GM12874 (cell line): Measurements from ENCODE around the gene FAM83D.

Experiments used
- TF ChIP-seq, protein P1 (sequence below): IDR thresholded peaks from 2 replicates; pipeline ENCODE4 v1.5.1; 2011; ENCODE audit warnings: low read depth, mild to moderate bottlenecking, control low read depth, low read length, moderate library complexity; ENCODE audit not compliant: insufficient read depth

The FAM83D gene

DNA sequence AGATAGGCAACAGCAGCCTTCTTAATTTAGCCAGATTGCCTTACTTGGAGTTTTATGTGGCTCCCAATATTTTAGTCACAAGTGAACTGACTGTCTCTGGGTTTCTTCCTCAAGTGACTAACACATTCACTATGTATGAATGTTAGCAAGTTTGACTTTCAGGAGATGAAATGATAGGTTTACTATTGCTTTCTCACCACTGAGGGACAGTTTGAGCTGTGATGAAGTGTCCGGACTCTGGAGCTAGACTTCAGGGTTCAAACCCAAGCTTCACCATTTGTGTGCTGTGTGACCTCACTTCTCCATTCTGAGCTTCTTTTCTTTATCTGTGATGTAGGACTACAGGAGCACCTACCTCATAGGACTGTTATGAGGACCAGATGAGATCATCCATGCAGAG is 44.1 kb downstream of the FAM83D start:
- TF ChIP-seq, protein P1, sequence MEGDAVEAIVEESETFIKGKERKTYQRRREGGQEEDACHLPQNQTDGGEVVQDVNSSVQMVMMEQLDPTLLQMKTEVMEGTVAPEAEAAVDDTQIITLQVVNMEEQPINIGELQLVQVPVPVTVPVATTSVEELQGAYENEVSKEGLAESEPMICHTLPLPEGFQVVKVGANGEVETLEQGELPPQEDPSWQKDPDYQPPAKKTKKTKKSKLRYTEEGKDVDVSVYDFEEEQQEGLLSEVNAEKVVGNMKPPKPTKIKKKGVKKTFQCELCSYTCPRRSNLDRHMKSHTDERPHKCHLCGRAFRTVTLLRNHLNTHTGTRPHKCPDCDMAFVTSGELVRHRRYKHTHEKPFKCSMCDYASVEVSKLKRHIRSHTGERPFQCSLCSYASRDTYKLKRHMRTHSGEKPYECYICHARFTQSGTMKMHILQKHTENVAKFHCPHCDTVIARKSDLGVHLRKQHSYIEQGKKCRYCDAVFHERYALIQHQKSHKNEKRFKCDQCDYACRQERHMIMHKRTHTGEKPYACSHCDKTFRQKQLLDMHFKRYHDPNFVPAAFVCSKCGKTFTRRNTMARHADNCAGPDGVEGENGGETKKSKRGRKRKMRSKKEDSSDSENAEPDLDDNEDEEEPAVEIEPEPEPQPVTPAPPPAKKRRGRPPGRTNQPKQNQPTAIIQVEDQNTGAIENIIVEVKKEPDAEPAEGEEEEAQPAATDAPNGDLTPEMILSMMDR, result no peak

DNA sequence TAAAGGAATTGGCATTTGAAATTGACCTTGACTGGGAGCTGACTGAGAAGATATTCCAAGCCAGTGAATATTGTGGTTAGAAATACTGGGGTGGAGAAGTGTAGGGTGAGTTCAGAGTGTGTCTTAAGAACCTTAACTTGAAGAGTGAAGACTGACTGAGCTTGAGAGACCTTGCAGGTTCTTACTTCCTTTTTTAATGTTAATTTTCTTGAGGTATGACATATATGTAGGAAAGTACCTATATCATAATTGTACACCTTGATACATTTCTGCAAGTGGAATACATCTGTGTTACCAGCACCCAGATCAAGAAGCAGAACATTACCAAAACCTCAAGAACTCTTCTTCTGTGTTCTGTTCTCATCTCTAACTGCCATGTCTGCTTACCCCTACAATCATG is 46.9 kb downstream of the FAM83D start:
- TF ChIP-seq, protein P1, result no peak

DNA sequence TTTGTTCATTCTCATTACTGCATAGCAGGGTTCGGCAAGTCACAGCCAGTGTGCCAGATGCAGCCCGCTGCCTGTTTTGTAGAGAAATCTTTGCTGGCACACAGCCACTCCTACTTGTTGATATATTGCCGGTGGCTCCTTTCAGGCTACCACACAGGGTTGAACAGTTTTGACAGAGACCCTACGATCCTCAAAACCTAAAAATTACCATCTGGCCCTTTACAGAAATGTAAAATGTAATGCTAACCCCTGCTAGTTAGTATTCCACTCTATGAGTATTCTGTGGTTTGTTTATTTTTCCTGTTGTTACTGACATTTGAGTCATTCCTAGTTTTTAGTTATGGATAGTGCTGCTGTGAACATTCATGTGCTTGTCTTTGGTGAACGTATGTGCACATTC is 47.4 kb downstream of the FAM83D start:
- TF ChIP-seq, protein P1, result no peak

DNA sequence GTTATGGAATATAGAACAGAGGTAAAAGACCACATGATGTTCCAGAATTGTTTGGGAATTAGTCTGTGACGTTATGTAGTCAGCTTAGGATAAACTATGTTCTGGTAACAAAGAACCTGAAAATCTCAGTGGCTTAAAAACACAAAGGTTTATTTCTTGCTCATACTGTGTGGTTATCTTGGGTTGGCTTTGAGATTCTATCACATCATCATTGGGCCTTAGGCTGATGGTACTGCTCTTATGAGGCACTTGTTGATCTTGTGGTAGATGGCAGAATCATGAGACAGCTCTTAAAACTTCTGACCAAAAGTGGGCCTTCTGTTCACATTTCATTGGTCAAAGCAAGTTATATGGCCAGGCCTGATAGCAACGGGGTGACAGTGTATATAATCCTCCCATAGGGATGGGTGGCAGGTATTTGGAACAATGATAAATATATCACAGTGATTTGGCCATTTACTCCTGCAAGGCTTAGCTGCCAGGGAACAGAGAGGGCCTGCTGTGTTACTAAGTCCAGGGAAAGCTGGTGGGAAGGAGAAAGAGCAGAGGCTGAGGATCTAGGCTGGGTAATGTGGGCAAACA is 49.4 kb downstream of the FAM83D start:
- TF ChIP-seq, protein P1, result no peak

DNA sequence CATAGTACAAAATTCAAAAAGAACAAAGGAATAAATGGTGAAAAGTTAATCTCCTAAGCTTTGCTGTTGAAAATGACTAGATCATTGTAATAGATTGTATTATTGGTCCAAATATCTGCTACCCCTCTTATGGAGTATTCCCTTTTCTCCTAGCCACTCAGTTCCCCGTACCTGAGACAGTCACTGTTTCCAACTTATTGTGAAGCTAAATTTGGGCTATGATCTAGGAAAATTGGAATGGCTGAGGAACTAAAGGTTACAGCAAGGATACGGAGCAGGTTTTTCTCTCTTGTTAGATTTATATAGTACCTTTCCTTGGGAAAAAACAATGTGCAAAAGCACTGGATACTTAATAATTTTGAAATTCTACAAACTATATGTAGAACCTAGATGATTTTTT is 53.2 kb downstream of the FAM83D start:
- TF ChIP-seq, protein P1, result no peak

DNA sequence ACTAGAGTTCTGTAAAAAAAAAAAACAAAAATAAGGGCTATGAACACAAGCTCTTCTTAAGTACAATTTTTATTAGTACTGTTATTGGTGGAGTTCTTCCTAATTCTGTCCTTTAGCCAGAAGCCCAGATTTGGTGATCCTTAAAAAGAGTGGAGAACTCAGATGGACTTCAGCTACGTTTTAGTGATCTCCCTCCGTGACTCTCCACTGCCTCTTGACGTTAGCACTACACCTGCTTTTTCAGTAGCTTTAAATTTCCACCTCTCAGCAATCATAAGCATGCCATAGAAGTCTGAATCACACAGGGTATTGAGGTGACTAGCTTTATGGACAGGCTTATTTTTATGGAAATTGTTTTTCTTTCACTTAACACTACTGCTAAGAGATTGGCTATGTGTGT is 53.6 kb downstream of the FAM83D start:
- TF ChIP-seq, protein P1, result no peak

DNA sequence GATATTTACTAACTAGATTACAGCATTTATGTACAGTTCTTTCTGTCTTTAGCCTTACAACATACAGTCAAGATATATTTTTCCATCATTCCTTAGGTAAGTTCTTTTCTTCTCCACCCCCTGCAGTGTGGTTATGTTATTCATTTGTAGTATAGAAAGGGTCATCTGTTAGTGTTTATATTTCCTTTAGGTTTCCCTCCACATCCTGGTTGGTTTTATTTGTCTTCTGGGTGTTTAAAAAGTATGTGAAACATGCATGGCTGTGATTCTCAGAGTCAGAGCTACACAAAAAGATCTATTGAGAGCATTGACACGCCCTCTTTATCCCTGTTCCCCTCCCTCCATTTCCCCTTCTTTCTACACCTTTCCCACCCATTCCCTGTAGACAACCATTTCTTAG is 56.1 kb downstream of the FAM83D start:
- TF ChIP-seq, protein P1, result no peak

DNA sequence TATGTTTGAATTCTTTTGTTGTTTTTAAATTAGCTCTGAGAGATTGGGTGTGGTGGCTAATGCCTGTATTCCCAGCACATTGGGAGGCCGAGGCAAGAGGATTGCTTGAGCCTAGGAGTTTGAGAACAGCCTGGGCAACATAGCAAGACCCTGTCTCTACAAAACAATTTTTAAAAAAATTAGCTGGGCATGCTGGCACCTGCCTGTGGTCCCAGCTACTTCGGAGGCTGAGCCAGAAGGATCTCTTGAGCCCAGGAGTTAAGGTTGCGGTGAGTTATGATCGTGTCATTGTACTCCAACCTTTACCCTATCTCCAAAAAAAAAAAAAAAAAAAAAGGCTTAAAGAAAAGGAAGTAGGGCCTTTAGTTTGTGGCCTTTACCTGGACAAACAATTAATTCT is 58.8 kb downstream of the FAM83D start:
- TF ChIP-seq, protein P1, result no peak
